ENCODE data around the gene MRPS23. TPM values are rescaled to one million over a fixed set of nuclear protein-coding genes. Genes with fewer than 3 reads are reported as not detected.
A peak's percentile ranks its signal among the peaks of the same experiment; 100 is the strongest.

Gene MRPS23
- total and polyA plus RNA-seq, 2 of the 13 experiments (the other 11 are each of a cell fraction or from before 2014, with no cell fraction given), result 63.2 to 181 TPM

GRCh38 chr17:57862694-57863667 lies 13.1 kb upstream of the MRPS23 start (continued):
- peak; percentile 57 for TF ChIP-seq TFDP2 (CRISPR knock-in tag; IDR thresholded peaks at IDR 0.05)
- no peak for TF ChIP-seq NFRKB (IDR thresholded peaks at IDR 0.05)
- peak; percentile 61; the same call in 1 of the 2 replicates for TF ChIP-seq PAXIP1 (CRISPR knock-in tag; conservative IDR thresholded peaks at IDR 0.05)
- 0 out of 2 replicates have a peak, but pooled peaks have one; percentile 14 for TF ChIP-seq ZIK1 (CRISPR knock-in tag; IDR thresholded peaks at IDR 0.05; ENCODE audit: borderline replicate concordance, low read depth)
- peak; percentile 76 for TF ChIP-seq PHF8 (CRISPR knock-in tag; IDR thresholded peaks at IDR 0.05)
- peak; percentile 26; the same call in 1 of the 2 replicates for TF ChIP-seq TGIF2 (CRISPR knock-in tag; IDR thresholded peaks at IDR 0.05)
- TF ChIP-seq CERS6 (CRISPR knock-in tag; IDR thresholded peaks at IDR 0.05), result no peak
- no peak; a peak in 1 of 4 replicates for TF ChIP-seq REST (IDR thresholded peaks at IDR 0.05; ENCODE audit: borderline replicate concordance in 1 of 2, low read depth in 1 of 2, low read length in 2 of 2)
- TF ChIP-seq TFE3 (CRISPR knock-in tag; IDR thresholded peaks at IDR 0.05), result peak; percentile 80
- TF ChIP-seq HNRNPLL (IDR thresholded peaks at IDR 0.05; ENCODE audit: low read depth, low read length, poor library complexity, severe bottlenecking), result no peak
- peak; percentile 27 for TF ChIP-seq ZNF224 (CRISPR knock-in tag; IDR thresholded peaks at IDR 0.05)
- TF ChIP-seq YEATS2 (CRISPR knock-in tag; IDR thresholded peaks at IDR 0.05; ENCODE audit: borderline replicate concordance), result peak; percentile 69; the same call in 1 of the 2 replicates
- TF ChIP-seq KDM4B (CRISPR knock-in tag; IDR thresholded peaks at IDR 0.05), result no peak
- no peak for TF ChIP-seq KLF6 (CRISPR knock-in tag; IDR thresholded peaks at IDR 0.05)
- TF ChIP-seq ZKSCAN8 (CRISPR knock-in tag; IDR thresholded peaks at IDR 0.05; ENCODE audit: borderline replicate concordance), result no peak
- TF ChIP-seq PCBP2 (optimal IDR thresholded peaks at IDR 0.05; ENCODE audit: low read depth, low read length, poor library complexity, severe bottlenecking), result no peak
- TF ChIP-seq ZNF337 (CRISPR knock-in tag; IDR thresholded peaks at IDR 0.05; ENCODE audit: borderline replicate concordance, low read depth), result no peak

Measured in HepG2 (cell line).